ENCODE results near the gene DEXI.

The DEXI gene

GRCh38 chr16:10916534-10916933, 25.7 kb downstream of the DEXI start:
- DNase-seq (ENCODE audit: low spot score) = no peak
- TF ChIP-seq, protein P1, sequence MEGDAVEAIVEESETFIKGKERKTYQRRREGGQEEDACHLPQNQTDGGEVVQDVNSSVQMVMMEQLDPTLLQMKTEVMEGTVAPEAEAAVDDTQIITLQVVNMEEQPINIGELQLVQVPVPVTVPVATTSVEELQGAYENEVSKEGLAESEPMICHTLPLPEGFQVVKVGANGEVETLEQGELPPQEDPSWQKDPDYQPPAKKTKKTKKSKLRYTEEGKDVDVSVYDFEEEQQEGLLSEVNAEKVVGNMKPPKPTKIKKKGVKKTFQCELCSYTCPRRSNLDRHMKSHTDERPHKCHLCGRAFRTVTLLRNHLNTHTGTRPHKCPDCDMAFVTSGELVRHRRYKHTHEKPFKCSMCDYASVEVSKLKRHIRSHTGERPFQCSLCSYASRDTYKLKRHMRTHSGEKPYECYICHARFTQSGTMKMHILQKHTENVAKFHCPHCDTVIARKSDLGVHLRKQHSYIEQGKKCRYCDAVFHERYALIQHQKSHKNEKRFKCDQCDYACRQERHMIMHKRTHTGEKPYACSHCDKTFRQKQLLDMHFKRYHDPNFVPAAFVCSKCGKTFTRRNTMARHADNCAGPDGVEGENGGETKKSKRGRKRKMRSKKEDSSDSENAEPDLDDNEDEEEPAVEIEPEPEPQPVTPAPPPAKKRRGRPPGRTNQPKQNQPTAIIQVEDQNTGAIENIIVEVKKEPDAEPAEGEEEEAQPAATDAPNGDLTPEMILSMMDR (IDR thresholded peaks at IDR 0.05; ENCODE audit: extremely low read depth, missing control alignments) = no peak

DNA sequence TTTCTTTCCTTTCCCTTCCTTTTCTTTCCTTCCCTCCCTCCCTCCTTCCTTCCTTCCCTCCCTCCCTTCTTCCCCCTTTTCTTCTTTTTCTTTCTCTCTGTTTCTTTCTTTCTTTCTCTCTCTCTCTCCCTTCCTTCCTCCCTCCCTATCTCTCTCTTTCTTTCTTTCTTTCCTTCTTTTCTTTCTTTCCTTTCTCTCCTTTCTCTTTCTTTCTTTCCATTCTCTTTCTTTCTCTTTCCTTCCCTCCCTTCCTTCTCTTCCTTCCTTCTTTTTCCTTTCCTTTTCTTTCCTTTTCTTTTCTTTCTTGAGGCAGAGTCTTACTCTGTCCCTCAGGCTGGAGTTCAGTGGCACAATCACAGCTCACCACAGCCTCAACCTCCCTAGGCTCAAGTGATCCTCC, 31.0 kb downstream of the DEXI start:
- DNase-seq (ENCODE audit: low spot score) = no peak
- TF ChIP-seq, protein P1 (IDR thresholded peaks at IDR 0.05; ENCODE audit: extremely low read depth, missing control alignments) = no peak

- TF ChIP-seq, protein P1 (IDR thresholded peaks at IDR 0.05; ENCODE audit: extremely low read depth, missing control alignments) = no peak
- DNase-seq (ENCODE audit: low spot score) = no peak
Measured at GRCh38 chr16:10907757-10908045, 34.6 kb downstream of the DEXI start.

GRCh38 chr16:10906914-10907756, 35.1 kb downstream of the DEXI start:
- TF ChIP-seq, protein P1 (IDR thresholded peaks at IDR 0.05; ENCODE audit: extremely low read depth, missing control alignments) = no peak
- no peak for DNase-seq (ENCODE audit: low spot score)

DNA sequence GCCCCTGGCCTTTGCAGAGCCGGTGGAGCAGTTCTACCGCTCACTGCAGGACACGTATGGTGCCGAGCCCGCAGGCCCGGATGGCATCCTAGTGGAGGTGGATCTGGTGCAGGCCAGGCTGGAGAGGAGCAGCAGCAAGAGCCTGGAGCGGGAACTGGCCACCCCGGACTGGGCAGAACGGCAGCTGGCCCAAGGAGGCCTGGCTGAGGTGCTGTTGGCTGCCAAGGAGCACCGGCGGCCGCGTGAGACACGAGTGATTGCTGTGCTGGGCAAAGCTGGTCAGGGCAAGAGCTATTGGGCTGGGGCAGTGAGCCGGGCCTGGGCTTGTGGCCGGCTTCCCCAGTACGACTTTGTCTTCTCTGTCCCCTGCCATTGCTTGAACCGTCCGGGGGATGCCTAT, 35.8 kb downstream of the DEXI start:
- TF ChIP-seq, protein P1 (IDR thresholded peaks at IDR 0.05; ENCODE audit: extremely low read depth, missing control alignments) = no peak
- no peak for DNase-seq (ENCODE audit: low spot score)

GRCh38 chr16:10902999-10903398, 39.3 kb downstream of the DEXI start:
- TF ChIP-seq, protein P1 (IDR thresholded peaks at IDR 0.05; ENCODE audit: extremely low read depth, missing control alignments) = no peak
- no peak for DNase-seq (ENCODE audit: low spot score)

DNA sequence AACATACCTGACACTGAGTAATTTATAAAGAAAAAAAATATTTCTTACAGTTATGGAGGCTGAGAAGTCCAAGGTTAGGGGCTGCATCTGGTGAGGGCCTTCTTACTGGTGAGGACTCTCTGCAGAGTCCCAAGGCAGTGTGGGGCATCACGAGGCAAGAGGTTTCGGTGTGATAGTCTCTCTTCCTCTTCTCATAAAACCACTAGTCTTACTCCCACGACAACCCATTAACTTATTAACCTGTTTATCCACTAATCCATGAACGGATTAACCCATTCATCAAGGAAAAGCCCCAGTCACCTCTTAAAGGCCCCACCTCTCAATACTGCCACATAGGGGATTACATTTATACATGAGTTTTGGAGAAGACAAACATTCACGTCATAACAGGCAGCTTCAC, 45.1 kb downstream of the DEXI start:
- DNase-seq (ENCODE audit: low spot score) = no peak
- TF ChIP-seq, protein P1 (IDR thresholded peaks at IDR 0.05; ENCODE audit: extremely low read depth, missing control alignments) = no peak

Measured in GM20000 (cell line).